Neutrophil (primary cell): ENCODE data around the gene ACKR4.
"Not testable (repeated sequence)": the region's sequence is repeated elsewhere in the genome, so short reads cannot be mapped to it uniquely, and the experiment has no call there.

ENCODE experiments used
- H3K27ac ChIP-seq: fragments of 200-600 bp; sonication (generic); 2 replicates; pipeline ENCODE4 v1.5.1; 2016; ENCODE audit warnings: mild to moderate bottlenecking, moderate library complexity
- H3K27me3 ChIP-seq: fragments of 200-600 bp; sonication (generic); 2 replicates; pipeline ENCODE4 v1.6.0; 2016; ENCODE audit warnings: mild to moderate bottlenecking
- H3K36me3 ChIP-seq: fragments of 200-600 bp; sonication (generic); 2 replicates; pipeline ENCODE4 v1.5.1; 2017
- H3K4me1 ChIP-seq, 2 experiments: fragments of 200-600 bp in 1 of 2; sonication (generic) in 1 of 2; 1 replicate in 1 of 2; 2 replicates in 1 of 2; pipeline versions ENCODE4 v1.5.1 to v1.6.1; 2013 to 2016; ENCODE audit warnings: low read depth in 1 of 2, low read length in 1 of 2, mild to moderate bottlenecking in 1 of 2, moderate library complexity in 1 of 2; ENCODE audit not compliant: control insufficient read depth in 1 of 2, insufficient read depth in 1 of 2
- H3K4me3 ChIP-seq, 2 experiments: fragments of 200-600 bp in 1 of 2; sonication (generic) in 1 of 2; 1 replicate in 1 of 2; 2 replicates in 1 of 2; pipeline ENCODE4 v1.5.1; 2013 to 2016; ENCODE audit warnings: low read depth in 1 of 2, low read length in 1 of 2, mild to moderate bottlenecking in 1 of 2, moderate library complexity in 1 of 2
- H3K9me3 ChIP-seq: fragments of 200-600 bp; sonication (generic); 2 replicates; pipeline ENCODE4 v1.5.1; 2016
- CTCF ChIP-seq: fragments of 200-600 bp; sonication (generic); IDR thresholded peaks from 2 replicates; pipeline ENCODE4 v1.5.1; 2016; ENCODE audit warnings: antibody characterized with exemption

The ACKR4 gene

GRCh38 chr3:132606085-132606484 lies 9.0 kb downstream of the ACKR4 start:
- Histone ChIP-seq H3K4me3 (no peak overlapping the region), H3K27me3 (no peaks in the 10 kb centered on the region), H3K4me1 (no peaks in the 10 kb centered on the region), H3K36me3 (peaks cover 36% of the 10 kb centered on the region), H3K27ac (no peak overlapping the region), H3K9me3 (no peaks in the 10 kb centered on the region)
- no peak for TF ChIP-seq CTCF

- H3K36me3 ChIP-seq, result peaks cover 36% of the 10 kb centered on the region
- H3K27ac ChIP-seq, H3K4me1 ChIP-seq, H3K27me3 ChIP-seq, H3K4me3 ChIP-seq, H3K9me3 ChIP-seq: not testable (repeated sequence)
Measured at GRCh38 chr3:132606620-132607019, 9.6 kb downstream of the ACKR4 start.

GRCh38 chr3:132615301-132615700 lies 18.2 kb downstream of the ACKR4 start:
- H3K4me1 ChIP-seq, H3K36me3 ChIP-seq, H3K9me3 ChIP-seq, H3K4me3 ChIP-seq, H3K27ac ChIP-seq, H3K27me3 ChIP-seq: not testable (repeated sequence)

- Histone ChIP-seq H3K27ac (no peak overlapping the region), H3K9me3 (no peaks in the 10 kb centered on the region), H3K36me3 (peaks cover 4% of the 10 kb centered on the region), H3K27me3 (no peaks in the 10 kb centered on the region), H3K4me1 (no peaks in the 10 kb centered on the region), H3K4me3 (no peak overlapping the region)
- TF ChIP-seq CTCF, result no peak
Measured at GRCh38 chr3:132615881-132616280, 18.8 kb downstream of the ACKR4 start.

GRCh38 chr3:132616780-132617179 lies 19.7 kb downstream of the ACKR4 start:
- Histone ChIP-seq H3K27me3 (no peaks in the 10 kb centered on the region), H3K9me3 (no peaks in the 10 kb centered on the region), H3K4me3 (no peak overlapping the region), H3K27ac (no peak overlapping the region), H3K4me1 (no peaks in the 10 kb centered on the region), H3K36me3 (peaks cover 4% of the 10 kb centered on the region)
- TF ChIP-seq CTCF, result no peak

- H3K27ac ChIP-seq, result no peak overlapping the region
- H3K4me3 ChIP-seq, result no peak overlapping the region
- no peaks in the 10 kb centered on the region for H3K4me1 ChIP-seq
- no peaks in the 10 kb centered on the region for H3K9me3 ChIP-seq
- peaks cover 29% of the 10 kb centered on the region for H3K36me3 ChIP-seq
- TF ChIP-seq CTCF, result no peak
- no peaks in the 10 kb centered on the region for H3K27me3 ChIP-seq
Measured at GRCh38 chr3:132622148-132622547, 25.1 kb downstream of the ACKR4 start.

GRCh38 chr3:132622761-132623160 lies 25.7 kb downstream of the ACKR4 start:
- Histone ChIP-seq H3K9me3 (no peaks in the 10 kb centered on the region), H3K27me3 (no peaks in the 10 kb centered on the region), H3K4me1 (no peaks in the 10 kb centered on the region), H3K27ac (no peak overlapping the region), H3K4me3 (no peak overlapping the region), H3K36me3 (peaks cover 35% of the 10 kb centered on the region)
- TF ChIP-seq CTCF, result no peak
